ENCODE results near the gene BAIAP2.
A peak's percentile ranks its signal among the peaks of the same experiment; 100 is the strongest.

Gene BAIAP2

GRCh38 chr17:81110488-81111040, 75.6 kb downstream of the BAIAP2 start:
- DNase-seq (ENCODE audit: low spot score): no peak

DNA sequence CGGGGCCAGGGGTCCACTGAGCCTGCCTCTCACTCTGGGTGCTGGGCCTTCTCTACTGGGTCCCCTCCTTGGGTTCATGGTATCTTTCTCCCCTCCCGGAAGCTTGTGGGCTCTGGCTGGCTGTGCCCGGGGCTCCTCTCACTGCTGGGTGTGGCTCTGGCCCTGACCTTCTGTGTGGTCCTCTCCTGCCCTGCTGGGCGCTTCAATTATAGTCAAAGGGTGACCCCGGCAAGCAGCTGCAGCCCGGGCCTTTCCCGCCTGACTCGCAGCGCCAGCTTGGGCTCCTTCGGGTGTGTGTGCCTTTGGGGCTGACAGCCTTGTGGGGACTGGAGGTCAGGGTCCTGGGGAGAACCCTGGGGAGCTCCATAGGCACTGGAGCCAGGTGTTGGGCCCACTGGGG, 76.1 kb downstream of the BAIAP2 start:
- DNase-seq (ENCODE audit: low spot score): no peak

- no peak for DNase-seq (ENCODE audit: low spot score)
Measured at GRCh38 chr17:81112450-81112849, 77.5 kb downstream of the BAIAP2 start.

DNA sequence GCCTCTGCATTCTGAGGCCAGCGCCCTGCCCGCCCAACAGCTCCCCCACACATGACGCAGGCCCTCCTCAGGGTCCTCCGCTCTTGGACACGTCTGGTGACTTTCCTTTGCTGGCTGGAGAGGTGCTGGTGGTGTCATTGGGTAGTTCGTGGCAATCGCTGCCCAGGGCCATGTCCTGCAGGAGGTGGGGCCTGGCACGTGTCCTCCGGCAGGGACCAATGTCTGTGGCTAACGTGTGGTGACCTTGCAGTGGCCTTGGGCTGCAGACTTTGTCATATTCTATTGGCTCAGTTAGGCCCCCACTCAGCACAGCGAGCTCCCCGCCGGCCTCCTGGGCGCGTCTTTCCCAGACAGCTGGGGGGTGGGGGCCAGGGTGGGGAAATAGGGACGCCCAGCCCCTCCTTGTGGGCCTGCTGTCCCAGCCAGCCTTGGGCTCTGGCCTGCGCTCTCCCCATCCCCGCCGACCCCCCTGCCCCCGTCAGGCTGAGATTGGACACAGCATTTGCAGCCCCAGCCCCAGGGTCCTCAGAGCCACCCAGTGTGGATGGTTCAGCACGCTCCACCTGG, 78.3 kb downstream of the BAIAP2 start:
- DNase-seq (ENCODE audit: low spot score): no peak

GRCh38 chr17:81114351-81115093, 79.6 kb downstream of the BAIAP2 start:
- no peak for DNase-seq (ENCODE audit: low spot score)

DNA sequence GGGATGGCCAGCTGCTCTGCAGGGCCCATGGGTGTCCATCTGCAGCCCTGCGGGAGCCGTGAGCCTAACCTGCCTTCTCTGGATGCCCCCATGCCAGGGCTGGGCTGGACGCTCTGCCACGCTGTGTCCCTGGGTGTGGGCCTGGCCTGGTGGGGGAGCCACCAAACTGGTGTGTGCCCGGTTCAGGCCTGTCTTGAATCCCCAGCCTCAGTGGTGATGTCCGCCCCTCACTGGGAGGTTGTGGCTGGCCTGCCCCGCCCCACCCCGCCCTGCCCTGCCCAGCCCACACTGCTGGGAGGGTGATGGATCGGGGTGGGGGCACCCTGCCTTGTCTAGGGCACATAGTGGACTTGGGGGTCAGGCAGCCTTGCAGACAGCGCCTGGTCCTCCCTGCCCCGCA, 80.3 kb downstream of the BAIAP2 start:
- DNase-seq (ENCODE audit: low spot score): no peak

DNA sequence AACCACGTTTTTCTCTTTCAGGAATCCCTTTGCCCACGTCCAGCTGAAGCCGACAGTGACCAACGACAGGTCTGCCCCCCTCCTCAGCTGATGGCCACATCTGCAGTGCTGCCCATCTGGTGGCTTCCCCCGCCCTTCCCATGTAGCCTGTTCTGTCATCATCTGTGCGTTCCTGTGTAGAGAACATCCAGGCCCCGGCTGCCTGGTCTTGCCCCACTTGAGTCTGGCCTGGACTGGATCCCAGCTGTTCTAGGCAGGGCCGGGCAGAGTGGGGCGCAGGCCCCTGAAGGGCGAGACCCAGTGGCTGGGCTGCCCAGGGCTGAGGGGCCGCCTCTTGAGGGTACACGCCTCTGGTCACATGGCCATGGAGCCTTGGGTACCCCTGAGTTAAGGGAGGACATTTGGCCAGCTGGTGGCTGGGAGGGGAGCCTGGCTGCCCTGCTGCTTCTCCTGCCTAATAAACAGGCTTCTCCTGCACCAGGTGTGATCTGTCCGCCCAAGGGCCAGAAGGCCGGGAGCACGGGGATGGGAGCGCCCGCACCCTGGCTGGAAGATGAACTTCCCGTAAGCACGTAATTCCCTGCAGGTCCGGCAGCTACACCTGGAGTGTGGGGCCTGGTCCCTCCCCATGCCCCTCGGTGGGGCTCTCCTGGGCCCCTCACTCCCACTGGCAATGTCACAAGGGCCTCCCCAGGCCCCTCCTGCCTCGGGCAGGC, 81.0 kb downstream of the BAIAP2 start:
- DNase-seq (ENCODE audit: low spot score): no peak

DNA sequence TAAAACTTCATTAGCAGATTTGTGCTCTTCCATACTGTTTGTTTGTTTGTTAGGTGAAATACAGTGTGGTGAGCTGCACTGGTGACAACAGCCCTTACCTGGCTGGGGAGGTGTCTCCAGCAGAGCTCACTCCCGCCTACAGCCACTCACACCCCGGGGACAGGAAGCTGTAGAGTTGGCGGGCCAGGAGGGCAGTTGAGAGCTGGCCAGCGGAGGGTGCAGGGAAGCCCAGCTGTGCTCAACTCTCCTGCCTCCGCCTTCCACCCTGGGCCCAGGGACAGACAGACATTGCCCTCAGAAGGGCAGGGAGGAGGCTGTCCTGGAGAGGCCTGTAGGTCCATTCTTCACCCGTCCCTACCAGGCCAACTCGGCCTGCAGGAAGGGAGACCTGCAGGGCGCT, 81.8 kb downstream of the BAIAP2 start:
- DNase-seq (ENCODE audit: low spot score): no peak

- DNase-seq (ENCODE audit: low spot score): no peak
Measured at GRCh38 chr17:81117672-81118198, 82.8 kb downstream of the BAIAP2 start.

- DNase-seq (ENCODE audit: low spot score): no peak
Measured at GRCh38 chr17:81118308-81119221, 83.6 kb downstream of the BAIAP2 start.

DNA sequence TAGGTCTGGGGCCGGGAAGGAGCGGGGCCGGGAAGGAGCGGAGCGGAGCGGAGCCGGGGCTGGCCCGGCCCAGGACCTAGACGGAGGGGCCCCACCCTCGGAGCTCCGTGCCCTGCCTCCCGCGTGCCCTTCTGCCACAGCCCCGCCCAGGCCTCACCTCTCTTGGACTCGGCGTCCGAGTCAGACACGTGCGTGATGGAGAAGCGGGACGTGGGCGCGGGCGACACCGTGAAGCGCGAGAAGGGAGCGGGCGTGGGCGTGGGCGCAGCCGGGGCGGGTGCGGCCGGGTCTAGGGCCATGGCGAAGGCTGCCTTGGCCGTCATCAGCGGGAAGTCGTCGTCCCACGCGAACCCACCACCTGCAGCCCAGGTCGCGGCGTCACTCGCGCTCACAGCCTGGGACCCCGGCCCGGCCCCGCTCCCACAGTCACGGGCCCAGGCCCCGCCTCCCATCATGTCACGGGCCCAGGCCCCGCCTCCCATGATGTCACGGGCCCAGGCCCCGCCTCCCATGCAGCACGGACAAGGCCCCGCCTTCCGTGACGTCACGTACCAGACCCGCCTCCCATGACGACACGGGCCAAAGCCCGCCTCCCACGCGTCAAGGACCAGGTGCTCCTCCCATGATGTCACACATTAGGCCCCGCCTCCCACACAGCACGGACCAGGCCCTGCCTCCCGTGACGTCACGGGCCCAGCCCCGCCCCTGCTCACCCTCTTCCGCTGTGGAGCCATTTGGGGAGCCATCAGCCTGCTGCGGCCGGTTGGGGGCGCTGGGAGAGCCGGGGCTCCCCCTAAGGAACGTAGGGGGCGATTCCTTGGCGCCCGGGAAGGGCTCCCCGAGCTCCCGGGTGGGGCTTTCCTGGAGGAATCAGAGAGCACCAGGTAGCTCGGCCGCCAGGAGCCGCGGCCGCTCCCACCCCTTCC, 84.5 kb downstream of the BAIAP2 start:
- DNase-seq (ENCODE audit: low spot score): peak; percentile 95

DNA sequence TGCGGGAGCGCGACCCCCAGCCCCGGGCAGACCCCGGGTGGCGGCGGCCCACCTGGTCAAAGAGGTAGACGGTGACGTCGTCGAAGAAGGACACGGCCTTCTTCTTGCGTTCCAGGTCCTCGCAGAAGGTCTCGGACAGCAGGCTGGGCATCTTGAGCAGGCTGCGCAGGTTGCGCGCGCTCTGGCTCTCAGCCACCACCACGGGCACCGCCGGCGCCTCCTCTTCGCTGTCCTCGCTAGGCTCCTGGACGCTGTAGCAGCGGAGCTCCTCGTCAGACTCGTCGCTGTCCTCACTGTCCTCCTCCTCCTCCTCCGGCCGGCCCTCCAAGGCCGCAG, 85.2 kb downstream of the BAIAP2 start:
- no peak for DNase-seq (ENCODE audit: low spot score)

DNA sequence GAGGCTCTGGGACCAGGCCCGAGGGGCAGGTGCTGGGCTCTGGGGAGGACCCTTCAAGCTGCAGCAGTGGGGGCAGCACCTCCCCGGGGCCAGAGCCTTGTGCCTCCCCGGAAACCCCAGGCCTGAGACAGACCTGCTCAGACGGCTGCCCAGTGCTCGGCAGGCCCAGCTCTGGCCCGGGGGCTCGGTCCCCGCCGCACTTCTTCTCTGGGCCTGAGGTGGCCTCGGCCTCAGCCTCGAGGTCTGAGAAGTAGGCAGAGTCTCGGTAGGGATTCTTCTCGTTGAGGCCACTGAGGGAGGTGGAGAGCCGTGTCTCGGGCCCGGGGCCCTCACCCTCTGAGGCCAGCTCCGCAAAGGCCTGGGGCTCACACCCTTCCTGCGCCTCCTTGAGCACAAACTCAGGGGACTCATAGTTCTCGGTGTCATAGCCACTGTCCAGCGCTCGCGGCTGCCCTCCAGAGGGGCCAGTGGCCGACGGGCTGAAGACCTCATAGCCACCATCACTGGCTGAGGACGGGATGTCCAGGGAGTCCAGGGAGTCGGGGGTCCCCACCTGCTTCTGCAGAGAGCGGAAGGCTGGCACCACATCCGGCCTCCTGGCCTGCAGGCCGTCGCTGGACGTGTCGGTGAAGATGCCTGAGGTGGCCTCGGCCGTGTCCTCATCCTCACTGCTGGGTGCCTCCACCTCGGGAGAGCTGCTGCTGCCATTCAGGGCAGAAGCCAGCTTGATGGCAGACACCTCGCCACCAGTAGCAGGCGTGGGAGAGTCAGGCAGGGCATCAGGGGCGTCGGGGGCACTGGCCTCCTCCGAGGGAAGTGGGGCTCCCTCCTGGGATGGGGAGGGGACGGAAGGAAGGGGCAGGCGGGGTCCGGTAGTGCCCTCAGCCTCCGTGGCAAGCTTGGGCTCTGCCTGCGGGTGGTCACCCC, 86.0 kb downstream of the BAIAP2 start:
- no peak for DNase-seq (ENCODE audit: low spot score)

- no peak for DNase-seq (ENCODE audit: low spot score)
Measured at GRCh38 chr17:81121841-81122733, 87.1 kb downstream of the BAIAP2 start.

- DNase-seq (ENCODE audit: low spot score): no peak
Measured at GRCh38 chr17:81123052-81124048, 88.4 kb downstream of the BAIAP2 start.

DNA sequence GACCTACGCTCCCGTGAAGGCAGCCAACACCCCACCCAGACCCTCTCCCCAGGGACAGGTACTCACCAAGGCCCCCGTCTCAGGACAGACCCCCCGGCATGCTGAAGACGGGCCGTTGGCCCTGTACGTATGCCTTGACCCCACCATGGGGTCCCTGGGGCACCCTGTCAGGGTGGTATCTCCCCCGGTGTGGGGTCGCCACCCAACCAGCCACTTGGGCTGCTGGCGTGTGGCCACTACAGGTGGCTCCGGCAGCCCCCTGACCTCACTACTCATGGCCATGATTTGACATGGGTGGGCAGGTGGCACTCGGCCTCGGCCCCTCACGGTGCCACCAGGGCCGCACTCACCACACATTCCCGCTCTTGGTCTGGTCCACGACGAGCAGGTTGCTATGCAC, 89.4 kb downstream of the BAIAP2 start:
- DNase-seq (ENCODE audit: low spot score): no peak

DNA sequence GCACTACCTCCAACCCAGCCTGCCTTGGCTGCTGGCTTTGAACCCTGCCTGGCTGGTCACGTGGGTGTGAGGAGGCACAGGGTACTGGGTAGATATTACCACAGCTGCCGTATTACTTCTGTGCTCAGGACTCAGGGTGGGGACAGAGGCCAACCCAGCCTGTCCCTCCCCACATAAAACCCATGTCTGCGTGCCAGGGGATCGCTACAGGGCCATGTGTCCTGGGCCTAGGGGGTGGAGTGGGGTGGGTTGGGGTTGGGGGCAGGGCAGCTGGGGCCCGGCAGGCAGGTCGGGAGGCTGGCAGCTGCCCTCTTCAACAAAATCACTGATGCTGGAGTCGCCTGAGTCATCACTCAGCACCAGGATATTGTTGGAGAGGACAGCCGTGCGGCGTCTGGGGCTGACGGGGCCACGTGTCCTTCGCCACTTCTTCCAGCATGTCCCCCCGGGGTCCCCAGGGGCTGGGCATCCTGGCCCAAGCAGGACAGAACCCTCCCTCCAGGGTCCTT, 90.7 kb downstream of the BAIAP2 start:
- peak; percentile 34 for DNase-seq (ENCODE audit: low spot score)

Measured in NAMALWA (cell line).